ENCODE measurements around the gene COX7A2. TPM values are rescaled to one million over a fixed set of nuclear protein-coding genes. Genes with fewer than 3 reads are reported as not detected.
A peak's percentile ranks its signal among the peaks of the same experiment; 100 is the strongest.

Gene COX7A2
- total and polyA plus RNA-seq, 2 of the 13 experiments (the other 11 are each of a cell fraction or from before 2014, with no cell fraction given) = 407 to 556 TPM

DNA sequence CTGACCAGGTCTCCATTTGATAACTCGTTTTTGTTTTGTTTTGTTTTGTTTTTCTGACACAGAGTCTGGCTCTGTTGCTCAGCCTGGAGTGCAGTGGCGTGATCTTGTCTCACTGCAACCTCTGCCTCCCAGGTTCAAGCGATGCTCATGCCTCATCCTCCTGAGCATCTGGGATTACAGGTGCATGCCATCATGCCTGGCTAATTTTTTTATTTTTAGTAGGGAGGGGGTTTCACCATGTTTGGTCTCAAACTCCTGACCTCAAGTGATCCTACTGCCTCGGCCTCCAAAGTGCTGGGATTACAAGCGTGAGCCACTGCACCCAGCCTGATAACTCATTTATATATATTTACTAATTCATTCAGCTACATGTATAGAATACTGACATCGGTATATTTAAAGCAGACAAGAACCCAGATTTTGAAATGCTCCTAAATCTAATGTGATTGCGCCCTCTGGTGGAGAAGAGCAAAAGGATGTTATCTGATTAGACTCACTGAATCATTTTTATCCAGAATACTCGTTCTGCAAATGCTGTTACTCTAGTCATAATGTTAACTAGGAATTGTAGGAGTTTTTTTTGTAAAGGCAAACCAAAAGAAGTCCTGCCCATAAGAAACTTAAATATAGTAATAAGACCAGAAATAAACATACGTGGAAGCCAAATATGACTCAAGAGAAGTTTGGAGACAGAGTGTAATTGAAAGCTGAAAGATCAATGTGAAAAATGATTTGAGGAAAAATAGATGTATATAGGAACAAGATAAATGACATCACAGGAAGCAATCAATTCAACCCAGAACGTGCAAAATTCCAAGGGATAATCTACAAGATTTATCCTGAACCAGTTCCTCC is 32.5 kb downstream of the COX7A2 start (continued):
- TF ChIP-seq, protein P1, sequence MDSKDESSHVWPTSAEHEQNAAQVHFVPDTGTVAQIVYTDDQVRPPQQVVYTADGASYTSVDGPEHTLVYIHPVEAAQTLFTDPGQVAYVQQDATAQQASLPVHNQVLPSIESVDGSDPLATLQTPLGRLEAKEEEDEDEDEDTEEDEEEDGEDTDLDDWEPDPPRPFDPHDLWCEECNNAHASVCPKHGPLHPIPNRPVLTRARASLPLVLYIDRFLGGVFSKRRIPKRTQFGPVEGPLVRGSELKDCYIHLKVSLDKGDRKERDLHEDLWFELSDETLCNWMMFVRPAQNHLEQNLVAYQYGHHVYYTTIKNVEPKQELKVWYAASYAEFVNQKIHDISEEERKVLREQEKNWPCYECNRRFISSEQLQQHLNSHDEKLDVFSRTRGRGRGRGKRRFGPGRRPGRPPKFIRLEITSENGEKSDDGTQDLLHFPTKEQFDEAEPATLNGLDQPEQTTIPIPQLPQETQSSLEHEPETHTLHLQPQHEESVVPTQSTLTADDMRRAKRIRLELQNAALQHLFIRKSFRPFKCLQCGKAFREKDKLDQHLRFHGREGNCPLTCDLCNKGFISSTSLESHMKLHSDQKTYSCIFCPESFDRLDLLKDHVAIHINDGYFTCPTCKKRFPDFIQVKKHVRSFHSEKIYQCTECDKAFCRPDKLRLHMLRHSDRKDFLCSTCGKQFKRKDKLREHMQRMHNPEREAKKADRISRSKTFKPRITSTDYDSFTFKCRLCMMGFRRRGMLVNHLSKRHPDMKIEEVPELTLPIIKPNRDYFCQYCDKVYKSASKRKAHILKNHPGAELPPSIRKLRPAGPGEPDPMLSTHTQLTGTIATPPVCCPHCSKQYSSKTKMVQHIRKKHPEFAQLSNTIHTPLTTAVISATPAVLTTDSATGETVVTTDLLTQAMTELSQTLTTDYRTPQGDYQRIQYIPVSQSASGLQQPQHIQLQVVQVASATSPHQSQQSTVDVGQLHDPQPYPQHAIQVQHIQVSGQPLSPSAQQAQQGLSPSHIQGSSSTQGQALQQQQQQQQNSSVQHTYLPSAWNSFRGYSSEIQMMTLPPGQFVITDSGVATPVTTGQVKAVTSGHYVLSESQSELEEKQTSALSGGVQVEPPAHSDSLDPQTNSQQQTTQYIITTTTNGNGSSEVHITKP (CRISPR knock-in tag; IDR thresholded peaks at IDR 0.05; ENCODE audit: low read depth) = no peak
- TF ChIP-seq RAD21 (CRISPR knock-in tag; IDR thresholded peaks at IDR 0.05) (0 out of 2 replicates have a peak, but pooled peaks have one; percentile 12), MAFG (CRISPR knock-in tag; IDR thresholded peaks at IDR 0.05) (no peak), ZNF432 (CRISPR knock-in tag; IDR thresholded peaks at IDR 0.05; ENCODE audit: borderline replicate concordance) (no peak), ZNF34 (CRISPR knock-in tag; IDR thresholded peaks at IDR 0.05; ENCODE audit: borderline replicate concordance) (no peak), HMG20A (CRISPR knock-in tag; IDR thresholded peaks at IDR 0.05; ENCODE audit: borderline replicate concordance) (no peak)

DNA sequence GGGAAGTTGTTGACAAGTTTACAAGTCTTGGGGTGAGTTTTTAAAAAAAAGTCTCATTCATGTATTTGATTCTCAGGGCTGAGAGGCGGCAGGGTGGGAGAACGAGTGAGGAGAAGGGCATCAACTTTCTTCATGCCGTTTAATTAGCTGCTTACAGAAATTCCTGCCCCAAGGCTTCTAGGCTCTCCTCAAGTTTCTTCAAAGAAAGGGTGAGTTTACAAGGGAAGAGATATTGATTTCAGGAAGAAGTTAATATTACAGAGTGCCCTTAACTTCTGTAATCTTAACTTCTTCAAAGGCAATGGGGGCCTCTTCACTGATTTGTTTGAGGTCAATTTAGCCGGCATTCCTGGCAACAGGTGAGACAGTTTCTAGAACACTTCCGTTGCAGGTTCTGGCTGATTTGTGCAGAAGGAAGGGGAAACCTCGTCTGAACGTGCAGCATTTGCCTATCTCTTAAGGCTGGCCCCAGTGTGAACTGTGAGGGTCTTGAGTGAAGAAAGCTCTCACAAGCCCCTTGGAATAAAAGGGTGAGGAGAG is 34.3 kb downstream of the COX7A2 start:
- no peak overlapping the region for H3K4me2 ChIP-seq (ENCODE audit: low read depth, low read length)
- in situ Hi-C loops (cut with HindIII; ENCODE audit: extremely low pct_ligation_motif_present, low pct_unique_long_range_greater_than_20kb) = loop anchor here (10.0 to 25.0 kb wide), 6 partner anchors 454 to 1472 kb away; no protein-coding TSS in a partner anchor
- no peaks in the 10 kb centered on the region; the same call in 1 of the 2 replicates for H3K4me1 ChIP-seq (ENCODE audit: insufficient read depth, low read length)

More for the DNA sequence above, 34.3 kb downstream of the COX7A2 start:
- Histone ChIP-seq H3K9me3 (ENCODE audit: low read length) (no peaks in the 10 kb centered on the region), H3K27me3 (ENCODE audit: control insufficient read depth in 1 of 2, insufficient read depth in 2 of 2, low read length in 2 of 2) (peaks cover 5 to 45% of the 10 kb centered on the region in 2 experiments; a peak in 4 of 5 replicates), H3K9ac (ENCODE audit: insufficient read depth, low read depth, low read length) (no peak overlapping the region), H3K4me3 (replicated peaks in 1 of 3; ENCODE audit: insufficient read depth in 1 of 3, low read depth in 2 of 3, low read length in 3 of 3) (no peak overlapping the region), H4K20me1 (ENCODE audit: insufficient read depth, low read length) (no peaks in the 10 kb centered on the region), H3K79me2 (ENCODE audit: insufficient read depth, low read length) (no peaks in the 10 kb centered on the region), H3K27ac (ENCODE audit: extremely low read length, insufficient read depth, low read length) (no peak overlapping the region), H2AFZ (ENCODE audit: low read length) (no peak overlapping the region), H3K36me3 (replicated peaks in 1 of 2; ENCODE audit: control insufficient read depth in 1 of 2, insufficient read depth in 2 of 2, low read length in 2 of 2) (no peaks in the 10 kb centered on the region)
- BruUV-seq (replicated peaks) = no TSS peak
- ChIA-PET POLR2A (no interaction called here), CTCF (ENCODE audit: low intra/inter-chr PET ratio, low total read pairs) (interaction anchor here (1.0 to 1.8 kb wide), 9 partner anchors 308 to 1470 kb away, joined by 3 to 11 read pairs (median 6); no protein-coding TSS in a partner anchor)
- TF ChIP-seq EED (CRISPR knock-in tag; IDR thresholded peaks at IDR 0.05) = no peak
- 0 out of 2 replicates have a peak, but pooled peaks have one; percentile 3 for TF ChIP-seq ZNF501 (CRISPR knock-in tag; IDR thresholded peaks at IDR 0.05)
- no peak for TF ChIP-seq ZKSCAN1 (IDR thresholded peaks at IDR 0.05; ENCODE audit: low read length)
- no peak for TF ChIP-seq HOXA3 (CRISPR knock-in tag; IDR thresholded peaks at IDR 0.05)
- no peak for TF ChIP-seq NR2F1 (CRISPR knock-in tag; IDR thresholded peaks at IDR 0.05)
- no peak for TF ChIP-seq SIX4 (CRISPR knock-in tag; IDR thresholded peaks at IDR 0.05)
- FAIRE-seq (no peak), ATAC-seq (no peak), DNase-seq (ENCODE audit: low spot score) (no peak)
- WGBS (ENCODE audit: low lambda C conversion rate) = 14% methylated on average over 4 of the region's 7 CpGs
- intact Hi-C loops (cut with micrococcal nuclease; ENCODE audit: unreplicated experiment) = loop anchor here (1.0 to 10.0 kb wide), 7 partner anchors 144 to 1354 kb away; no protein-coding TSS in a partner anchor

All from HepG2 (cell line).